GM08714 (cell line): ENCODE results near the gene MAB21L2.

Experiments used
- H3K4me3 ChIP-seq: fragments of 200-500 bp; sonication (Bioruptor generic); 2 replicates; pipeline ENCODE4 v1.5.1; 2014; ENCODE audit warnings: mild to moderate bottlenecking, low read length, inconsistent platforms
- ZNF274 ChIP-seq: IDR thresholded peaks from 2 replicates; pipeline ENCODE4 v1.6.1; 2012; ENCODE audit warnings: mild to moderate bottlenecking, low read depth, low read length

MAB21L2 gene

GRCh38 chr4:150619042-150619441, 37.1 kb downstream of the MAB21L2 start:
- no peak overlapping the region for H3K4me3 ChIP-seq
- TF ChIP-seq ZNF274, result no peak

GRCh38 chr4:150624055-150624454, 42.1 kb downstream of the MAB21L2 start:
- H3K4me3 ChIP-seq, result no peak overlapping the region
- no peak for TF ChIP-seq ZNF274

GRCh38 chr4:150625033-150625432, 43.1 kb downstream of the MAB21L2 start:
- H3K4me3 ChIP-seq, result no peak overlapping the region
- TF ChIP-seq ZNF274, result no peak

- no peak overlapping the region for H3K4me3 ChIP-seq
- TF ChIP-seq ZNF274, result no peak
These were observed 46.1 kb downstream of the MAB21L2 start for GRCh38 chr4:150628073-150628472.

- no peak for TF ChIP-seq ZNF274
- H3K4me3 ChIP-seq, result no peak overlapping the region
These were observed 50.7 kb downstream of the MAB21L2 start for GRCh38 chr4:150632639-150633038.
